Measurements from ENCODE around the gene SOHLH1.

Gene SOHLH1, protein sequence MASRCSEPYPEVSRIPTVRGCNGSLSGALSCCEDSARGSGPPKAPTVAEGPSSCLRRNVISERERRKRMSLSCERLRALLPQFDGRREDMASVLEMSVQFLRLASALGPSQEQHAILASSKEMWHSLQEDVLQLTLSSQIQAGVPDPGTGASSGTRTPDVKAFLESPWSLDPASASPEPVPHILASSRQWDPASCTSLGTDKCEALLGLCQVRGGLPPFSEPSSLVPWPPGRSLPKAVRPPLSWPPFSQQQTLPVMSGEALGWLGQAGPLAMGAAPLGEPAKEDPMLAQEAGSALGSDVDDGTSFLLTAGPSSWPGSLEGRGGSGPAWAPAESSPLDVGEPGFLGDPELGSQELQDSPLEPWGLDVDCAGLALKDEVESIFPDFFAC

DNA sequence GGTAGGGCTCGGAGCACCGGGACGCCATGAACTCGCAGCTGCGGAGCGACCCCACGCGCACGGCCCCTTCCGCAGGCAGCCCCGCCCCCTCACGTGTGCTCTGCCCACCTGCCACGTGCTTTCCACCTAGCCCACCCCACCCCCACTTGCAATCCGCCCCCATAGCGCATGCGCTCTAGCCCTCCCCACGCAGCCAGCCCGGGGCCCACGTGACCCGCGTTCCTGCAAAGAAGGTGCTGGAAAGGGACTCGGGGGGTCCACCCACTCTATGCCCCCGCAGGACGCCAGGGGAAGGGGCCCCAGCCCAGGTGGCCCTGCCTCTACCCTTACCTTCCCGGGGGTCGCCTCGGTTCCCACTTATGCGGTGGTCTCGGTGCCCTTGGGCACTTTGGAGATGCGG lies at the start of gene SOHLH1:
TSS of gene SOHLH1 (minus strand) at position 42 of the 400 bp plus-strand sequence. CDS start at position 28, 14 bp downstream.
- no peak for FAIRE-seq

DNA sequence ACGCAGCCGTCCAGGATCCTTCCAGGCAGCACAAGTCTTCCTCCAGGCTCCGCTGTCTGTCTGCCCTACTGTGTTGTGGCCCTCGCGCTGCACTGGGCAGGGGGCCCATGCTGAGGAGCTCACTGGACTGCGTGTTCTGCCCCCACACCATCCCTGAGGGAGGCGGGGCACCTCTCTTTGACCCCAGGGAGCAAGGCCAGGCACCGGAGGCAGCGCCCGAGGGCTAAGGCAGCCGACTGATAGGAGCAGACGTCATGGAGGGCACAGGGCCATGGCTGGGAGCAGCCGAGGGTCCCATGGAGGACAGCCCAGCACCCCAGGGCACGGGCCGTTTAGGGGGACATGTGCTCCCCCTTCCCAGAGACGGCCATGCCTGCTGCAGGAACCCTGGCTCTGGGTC lies 49.4 kb upstream of the SOHLH1 start:
- no peak for FAIRE-seq

DNA sequence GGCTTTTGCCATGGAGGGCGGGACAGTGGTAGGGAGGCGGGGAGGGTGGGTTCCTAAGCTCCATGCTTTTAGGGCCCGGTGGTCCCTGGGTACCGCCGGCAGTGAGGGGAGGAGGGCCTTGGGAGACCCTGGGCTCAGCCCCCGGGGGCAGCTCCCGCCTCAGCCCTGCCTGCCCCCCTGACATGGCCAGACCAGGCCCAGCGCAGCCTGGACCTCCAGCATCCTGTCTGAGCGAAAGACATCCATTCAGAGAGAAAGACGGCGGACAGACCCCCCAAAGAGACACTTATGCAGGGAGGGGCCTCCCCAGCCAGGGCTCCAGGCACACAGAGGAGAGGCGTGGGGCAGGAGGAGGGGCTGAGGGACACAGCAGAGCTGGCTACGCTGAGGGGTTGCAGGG lies 48.0 kb upstream of the SOHLH1 start:
- FAIRE-seq = no peak

GRCh38 chr9:135746565-135746964 lies 47.3 kb upstream of the SOHLH1 start:
- no peak for FAIRE-seq

DNA sequence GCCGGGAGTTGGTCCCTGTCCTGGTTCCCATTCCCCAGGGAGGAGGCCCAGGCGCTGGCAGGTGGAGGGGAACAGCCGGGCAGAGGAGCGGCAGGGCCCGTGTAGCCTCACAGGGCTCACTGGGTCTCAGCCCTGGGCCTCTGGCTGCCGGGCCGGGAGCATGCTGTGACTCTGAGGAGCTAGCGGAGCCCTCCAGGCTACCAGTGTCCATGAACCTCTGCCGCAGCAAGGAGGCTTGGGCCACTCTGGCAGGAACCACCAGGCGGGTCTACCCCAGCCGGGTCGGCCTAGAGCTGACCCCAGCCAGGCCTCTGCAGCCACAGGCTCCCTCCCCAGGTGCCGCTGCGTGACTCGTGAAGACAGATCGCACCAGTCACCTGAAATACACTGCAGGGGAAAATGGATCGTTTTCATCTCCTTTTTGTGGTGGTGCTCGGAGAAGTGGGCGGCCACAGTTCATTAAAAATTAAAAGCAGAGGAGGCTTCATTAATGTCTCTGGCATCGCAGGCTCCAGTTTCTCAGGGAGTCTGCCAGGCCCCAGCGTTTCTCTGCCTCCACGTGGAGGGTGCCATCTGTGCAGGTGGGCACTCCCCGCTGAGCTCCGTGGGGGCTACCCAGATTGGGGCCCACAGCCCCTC lies 46.5 kb upstream of the SOHLH1 start:
- FAIRE-seq = no peak

DNA sequence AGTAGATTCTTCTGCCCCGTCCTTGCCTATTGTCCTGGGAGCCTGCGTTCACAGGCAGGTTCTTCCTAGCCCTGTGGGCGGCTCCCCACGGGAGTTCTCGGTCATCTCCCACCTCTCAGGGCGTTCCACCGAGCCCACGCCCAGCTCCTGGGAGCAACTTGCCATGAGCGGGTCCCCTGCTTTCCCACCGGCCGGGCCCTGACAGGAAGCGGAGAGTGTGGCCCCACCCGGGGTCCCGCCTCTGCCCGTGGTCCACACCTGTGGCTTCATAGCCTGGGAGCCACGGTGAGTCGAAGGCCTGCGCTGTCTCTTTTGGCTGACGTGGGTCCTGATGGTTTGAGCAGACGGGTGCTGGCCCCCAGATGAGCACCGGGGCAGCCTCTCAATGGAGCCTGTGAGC lies 45.9 kb upstream of the SOHLH1 start:
- no peak for FAIRE-seq

DNA sequence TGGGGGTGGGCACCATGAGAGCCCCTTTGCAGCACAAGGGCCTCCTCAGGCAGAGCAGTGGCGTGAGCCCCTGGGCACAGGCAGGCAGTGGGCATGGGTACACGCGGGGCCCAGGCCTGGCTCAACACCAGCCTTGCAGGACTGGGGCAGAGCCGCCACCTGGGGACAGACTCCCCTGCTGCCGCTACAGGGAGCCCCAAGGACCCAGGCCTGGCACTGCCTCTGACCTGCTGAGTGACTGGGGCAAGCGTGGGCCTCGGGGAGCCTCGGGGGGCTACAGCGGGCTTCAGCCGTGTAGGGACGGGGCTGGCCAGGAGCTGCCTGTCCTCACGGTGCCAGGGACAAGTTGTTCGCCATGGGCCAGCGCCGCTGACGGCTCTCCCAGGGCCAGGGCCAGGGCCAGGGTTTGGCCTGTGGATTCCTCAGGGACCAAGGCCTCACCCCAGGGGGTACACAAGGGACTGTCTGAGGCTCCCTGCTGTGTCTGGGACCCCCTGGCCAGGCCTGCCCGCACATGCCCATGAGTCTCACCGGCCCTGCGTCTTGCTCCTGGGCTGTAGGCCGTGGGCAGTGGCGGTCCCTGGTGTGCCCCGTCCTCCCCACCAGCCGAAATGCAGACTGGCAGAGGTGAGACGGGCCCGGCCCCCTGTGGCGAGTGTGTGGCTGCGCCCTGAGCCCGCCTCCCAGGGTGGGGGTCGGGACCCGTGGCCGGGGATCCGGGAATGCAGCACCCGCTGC lies 45.2 kb upstream of the SOHLH1 start:
- FAIRE-seq = no peak

- no peak for FAIRE-seq
These were observed 44.5 kb upstream of the SOHLH1 start for GRCh38 chr9:135743546-135744332.

GRCh38 chr9:135743021-135743420 lies 43.7 kb upstream of the SOHLH1 start:
- FAIRE-seq = no peak

DNA sequence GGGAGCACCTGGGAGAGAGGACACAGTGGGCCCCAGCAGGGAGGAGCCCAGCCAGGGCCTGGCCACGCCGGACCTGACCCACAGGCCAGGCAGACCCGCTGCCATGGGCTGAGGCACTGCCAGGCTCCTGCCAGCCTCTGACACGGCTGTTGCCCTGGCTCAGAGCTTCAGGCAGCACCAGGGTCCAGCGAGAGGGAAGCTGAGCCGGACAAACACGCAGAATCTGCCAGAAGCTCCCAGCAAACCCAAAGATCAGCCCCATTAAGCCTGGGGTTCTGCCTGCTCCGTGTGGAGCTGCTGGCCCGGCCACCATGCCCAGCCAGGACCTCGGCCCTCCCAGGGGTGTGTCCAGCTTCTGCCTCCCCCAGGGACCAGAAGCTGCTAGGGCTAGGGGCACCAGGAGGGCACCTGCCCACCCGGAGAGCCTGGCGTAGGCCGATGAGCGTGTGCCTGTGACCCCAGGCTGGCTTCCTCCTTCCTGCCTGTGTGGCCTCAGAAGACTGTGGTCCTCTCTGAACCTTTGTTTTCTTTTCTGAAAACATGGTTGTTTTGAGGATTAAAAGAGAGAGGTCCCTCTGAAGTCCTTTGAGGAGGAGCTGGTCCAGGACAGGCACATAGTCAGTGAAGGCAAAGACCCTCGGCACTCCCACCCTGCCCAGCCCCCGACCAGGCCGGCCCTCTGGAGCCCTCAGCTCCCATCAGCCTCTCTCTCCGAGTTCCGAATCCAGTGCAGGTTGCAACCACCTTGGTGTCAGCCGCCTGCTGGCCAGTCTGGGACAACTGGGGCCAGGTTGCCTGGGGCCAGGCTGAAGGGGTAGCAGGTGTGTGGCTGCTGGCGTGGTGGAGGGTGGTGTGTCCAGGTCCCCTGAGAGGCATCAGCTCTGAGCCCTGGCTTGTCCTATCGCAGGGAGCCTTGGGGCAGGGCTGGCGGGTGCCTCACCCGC lies 42.3 kb upstream of the SOHLH1 start:
- no peak for FAIRE-seq

DNA sequence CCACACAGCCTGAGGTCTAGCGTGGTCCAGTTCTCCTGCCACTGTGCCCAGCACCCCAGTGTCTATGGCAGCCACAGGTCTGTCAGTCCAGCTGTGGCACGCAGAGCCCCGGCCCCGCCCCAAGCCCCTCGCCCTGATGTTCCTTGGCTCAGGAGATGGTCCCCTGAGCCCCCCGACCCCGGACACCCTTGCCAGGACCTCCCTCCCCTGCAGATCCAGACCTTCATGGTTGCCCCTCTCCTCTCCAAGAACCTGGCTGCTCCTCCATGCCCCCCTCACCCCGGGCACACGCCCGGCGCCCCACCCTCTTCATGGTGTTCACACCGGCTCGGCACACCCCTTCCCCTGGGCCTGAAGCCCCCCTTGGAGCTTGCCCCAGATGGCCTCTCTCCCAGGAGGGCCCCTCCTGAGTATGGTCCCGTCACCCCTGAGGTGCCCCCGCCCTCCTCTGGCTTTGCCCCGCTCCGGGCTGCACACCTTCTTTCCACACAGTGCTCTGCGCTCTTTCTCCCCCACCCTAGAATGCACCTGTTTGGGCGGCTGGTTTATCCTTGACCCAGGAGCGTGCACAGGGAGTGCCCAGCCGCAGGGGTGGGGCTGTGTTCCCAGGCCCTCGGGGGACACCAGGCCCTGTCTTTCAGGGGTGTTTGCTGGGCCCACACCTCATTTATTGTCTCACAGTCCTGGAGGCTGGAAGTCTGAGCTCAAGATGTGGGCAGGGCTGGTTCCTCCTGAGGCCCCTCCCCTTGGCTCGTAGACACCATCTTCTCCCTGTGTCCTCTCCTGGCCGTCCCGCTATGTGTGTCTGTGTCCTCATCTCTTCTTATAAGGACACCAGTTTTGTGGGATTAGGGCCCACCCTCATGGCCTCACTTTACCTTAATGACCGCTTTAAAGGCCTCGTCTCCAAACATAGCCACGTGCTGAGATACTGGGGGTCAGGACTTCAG lies 40.3 kb upstream of the SOHLH1 start:
- FAIRE-seq = no peak

GRCh38 chr9:135737840-135738521 lies 38.7 kb upstream of the SOHLH1 start:
- FAIRE-seq = no peak

- no peak for FAIRE-seq
These were observed 37.9 kb upstream of the SOHLH1 start for GRCh38 chr9:135736979-135737839.

- FAIRE-seq = no peak
These were observed 37.1 kb upstream of the SOHLH1 start for GRCh38 chr9:135736272-135736978.

DNA sequence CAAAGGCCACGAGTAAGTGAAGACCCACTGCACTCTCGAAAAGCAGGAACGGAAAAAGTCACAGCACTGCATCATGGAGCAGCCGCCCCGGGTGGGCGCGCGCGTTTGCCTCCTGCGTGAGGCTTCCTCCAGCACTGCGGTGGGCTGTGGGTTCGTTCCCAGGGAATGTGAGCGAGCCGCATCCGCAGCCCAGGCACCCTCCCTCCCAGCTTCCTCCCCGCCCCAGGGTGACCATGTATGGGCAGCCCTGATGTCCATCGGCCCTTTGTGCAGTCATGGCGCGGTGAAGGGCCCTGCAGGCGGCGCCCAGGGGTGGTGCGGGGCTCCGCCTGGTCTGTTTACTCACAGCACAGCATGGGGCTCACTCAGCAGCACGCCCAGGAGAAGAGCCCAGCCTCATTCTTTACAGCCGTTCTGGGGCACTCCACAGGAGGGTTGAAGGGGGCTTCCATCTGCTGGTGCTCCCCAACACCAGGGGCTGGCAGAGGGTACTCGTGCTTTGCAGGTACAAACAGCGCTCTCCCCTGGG lies 35.4 kb upstream of the SOHLH1 start:
- no peak for FAIRE-seq

GRCh38 chr9:135732569-135733257 lies 33.4 kb upstream of the SOHLH1 start:
- FAIRE-seq = no peak

DNA sequence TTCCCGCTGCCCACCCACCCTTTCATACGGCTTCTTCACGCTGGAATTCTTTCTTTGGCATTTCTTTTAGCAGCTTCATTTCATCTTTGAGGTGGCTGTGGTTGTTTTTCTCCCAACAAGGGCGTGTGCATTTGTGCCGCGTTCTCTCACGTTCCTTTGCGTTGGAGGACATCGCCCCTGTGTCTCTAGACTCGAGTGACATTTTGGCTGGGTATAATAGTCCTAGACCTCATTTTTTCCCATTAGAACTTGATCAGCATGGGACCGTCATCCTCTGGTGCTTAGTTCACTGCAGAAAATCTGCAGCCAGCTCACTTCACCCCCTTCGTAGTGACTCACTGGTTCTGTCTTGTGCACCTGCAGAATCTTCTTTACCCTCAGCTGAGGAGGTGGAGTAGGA lies 32.2 kb upstream of the SOHLH1 start:
- no peak for FAIRE-seq

Data from TTC549 (cell line).